Measurements from ENCODE around the gene TMEM218. TPM values are rescaled to one million over a fixed set of nuclear protein-coding genes. Genes with fewer than 3 reads are reported as not detected.
A peak's percentile ranks its signal among the peaks of the same experiment; 100 is the strongest.

TMEM218 gene
- total and polyA plus RNA-seq, 8 donors: 0.87 to 21.1 (median 14.9) TPM

- H3K4me3 ChIP-seq: peak overlapping the region; percentile 72 to 89 (median 76)
- peak overlapping the region; percentile 81 to 90 (median 85) for H3K27ac ChIP-seq
- intact Hi-C loops (cut with DNase I; ENCODE audit: low total_unique reads): no loop called here
- no peaks in the 10 kb centered on the region for H3K27me3 ChIP-seq
- TF ChIP-seq CTCF (IDR thresholded peaks at IDR 0.05): no peak
- TF ChIP-seq POLR2AphosphoS5 (IDR thresholded peaks at IDR 0.05): no peak
- TF ChIP-seq EP300 (IDR thresholded peaks at IDR 0.05): no peak
- TF ChIP-seq POLR2A (IDR thresholded peaks at IDR 0.05): no peak
- H3K36me3 ChIP-seq: no peaks in the 10 kb centered on the region
- peaks cover 4 to 17% (median 14%) of the 10 kb centered on the region in 4 donors for H3K4me1 ChIP-seq
- DNase-seq: no peak
- no peaks in the 10 kb centered on the region for H3K9me3 ChIP-seq
- WGBS, 5 donors: 0 to 2% (median 1%) methylated on average over 9 of the region's 9 CpGs
Measured at GRCh38 chr11:125111001-125111342, 454 bp downstream of the TMEM218 start.

GRCh38 chr11:125110506-125110905, 920 bp downstream of the TMEM218 start:
- Histone ChIP-seq H3K27me3 (no peaks in the 10 kb centered on the region), H3K9me3 (no peaks in the 10 kb centered on the region), H3K4me1 (peaks cover 4 to 17% (median 14%) of the 10 kb centered on the region in 4 donors), H3K4me3 (peak overlapping the region; percentile 72 to 89 (median 76)), H3K27ac (peak overlapping the region in 3 of 5 donors; percentile 81 to 90 (median 85)), H3K36me3 (no peaks in the 10 kb centered on the region)
- WGBS, 5 donors: 49 to 54% (median 52%) methylated on average over 4 of the region's 4 CpGs
- intact Hi-C loops (cut with DNase I; ENCODE audit: low total_unique reads): no loop called here
- DNase-seq: no peak
- TF ChIP-seq POLR2AphosphoS5 (IDR thresholded peaks at IDR 0.05) (no peak), CTCF (IDR thresholded peaks at IDR 0.05) (no peak), POLR2A (IDR thresholded peaks at IDR 0.05) (no peak), EP300 (IDR thresholded peaks at IDR 0.05) (no peak)

GRCh38 chr11:125108469-125108868, 3.0 kb downstream of the TMEM218 start:
- H3K27ac ChIP-seq: no peak overlapping the region
- peaks cover 4 to 17% (median 14%) of the 10 kb centered on the region in 4 donors for H3K4me1 ChIP-seq
- DNase-seq: no peak
- TF ChIP-seq CTCF (IDR thresholded peaks at IDR 0.05): no peak
- TF ChIP-seq POLR2A (IDR thresholded peaks at IDR 0.05): no peak
- TF ChIP-seq EP300 (IDR thresholded peaks at IDR 0.05): no peak
- TF ChIP-seq POLR2AphosphoS5 (IDR thresholded peaks at IDR 0.05): no peak
- H3K27me3 ChIP-seq: no peaks in the 10 kb centered on the region
- H3K4me3 ChIP-seq: no peak overlapping the region
- no peaks in the 10 kb centered on the region for H3K9me3 ChIP-seq
- H3K36me3 ChIP-seq: no peaks in the 10 kb centered on the region
- intact Hi-C loops (cut with DNase I; ENCODE audit: low total_unique reads): no loop called here
- 46 to 70% (median 49%) methylated on average over 3 of the region's 3 CpGs for WGBS, 5 donors

GRCh38 chr11:125105926-125106325, 5.5 kb downstream of the TMEM218 start:
- Histone ChIP-seq H3K4me1 (peaks cover 4 to 17% (median 11%) of the 10 kb centered on the region in 4 donors), H3K36me3 (peaks cover 0 to 8% (median 5%) of the 10 kb centered on the region in 4 donors), H3K27me3 (no peaks in the 10 kb centered on the region), H3K27ac (no peak overlapping the region), H3K4me3 (no peak overlapping the region), H3K9me3 (no peaks in the 10 kb centered on the region)
- DNase-seq: no peak
- 0 to 95% (median 86%) methylated on average over 1 of the region's 1 CpG for WGBS, 5 donors
- intact Hi-C loops (cut with DNase I; ENCODE audit: low total_unique reads): no loop called here
- no peak for TF ChIP-seq POLR2AphosphoS5 (IDR thresholded peaks at IDR 0.05)

GRCh38 chr11:125102510-125102909, 8.9 kb downstream of the TMEM218 start:
- Histone ChIP-seq H3K4me1 (peaks cover 0 to 8% (median 2%) of the 10 kb centered on the region in 4 donors), H3K27ac (peak overlapping the region in 2 of 5 donors; percentile 57 to 67), H3K27me3 (no peaks in the 10 kb centered on the region), H3K9me3 (no peaks in the 10 kb centered on the region), H3K36me3 (peaks cover 12 to 42% (median 39%) of the 10 kb centered on the region in 4 donors), H3K4me3 (no peak overlapping the region)
- TF ChIP-seq POLR2AphosphoS5 (IDR thresholded peaks at IDR 0.05) (no peak), CTCF (IDR thresholded peaks at IDR 0.05) (no peak), POLR2A (IDR thresholded peaks at IDR 0.05) (no peak), EP300 (IDR thresholded peaks at IDR 0.05) (no peak)
- DNase-seq: no peak
- intact Hi-C loops (cut with DNase I; ENCODE audit: low total_unique reads): no loop called here
- 91 to 96% (median 95%) methylated on average over 7 of the region's 7 CpGs for WGBS, 5 donors

All from stomach (tissue), 9 donors.